ENCODE measurements around the gene KANSL1. TPM values are rescaled to one million over a fixed set of nuclear protein-coding genes. Genes with fewer than 3 reads are reported as not detected.

The KANSL1 gene
- total RNA-seq, 1 donor = 63.2 TPM

DNA sequence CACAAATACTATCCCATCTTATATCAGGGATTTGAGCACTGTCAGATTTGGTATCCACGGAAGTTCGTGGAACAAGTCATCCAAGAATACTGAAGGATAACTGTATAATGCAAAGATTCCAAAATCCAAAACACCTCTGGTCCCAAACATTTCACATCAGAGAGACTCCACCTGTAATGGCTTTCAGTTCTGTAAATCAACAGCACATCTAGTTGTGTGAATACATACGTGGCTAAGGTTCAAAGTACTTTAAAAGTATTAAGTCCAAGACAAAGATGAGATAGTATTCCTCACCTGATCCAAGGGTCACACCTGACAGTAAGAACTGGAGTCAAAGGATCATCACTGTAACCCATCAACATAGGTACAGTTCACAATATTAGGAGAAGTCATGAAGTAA is 54.8 kb downstream of the KANSL1 start:
- TF ChIP-seq, protein P1, sequence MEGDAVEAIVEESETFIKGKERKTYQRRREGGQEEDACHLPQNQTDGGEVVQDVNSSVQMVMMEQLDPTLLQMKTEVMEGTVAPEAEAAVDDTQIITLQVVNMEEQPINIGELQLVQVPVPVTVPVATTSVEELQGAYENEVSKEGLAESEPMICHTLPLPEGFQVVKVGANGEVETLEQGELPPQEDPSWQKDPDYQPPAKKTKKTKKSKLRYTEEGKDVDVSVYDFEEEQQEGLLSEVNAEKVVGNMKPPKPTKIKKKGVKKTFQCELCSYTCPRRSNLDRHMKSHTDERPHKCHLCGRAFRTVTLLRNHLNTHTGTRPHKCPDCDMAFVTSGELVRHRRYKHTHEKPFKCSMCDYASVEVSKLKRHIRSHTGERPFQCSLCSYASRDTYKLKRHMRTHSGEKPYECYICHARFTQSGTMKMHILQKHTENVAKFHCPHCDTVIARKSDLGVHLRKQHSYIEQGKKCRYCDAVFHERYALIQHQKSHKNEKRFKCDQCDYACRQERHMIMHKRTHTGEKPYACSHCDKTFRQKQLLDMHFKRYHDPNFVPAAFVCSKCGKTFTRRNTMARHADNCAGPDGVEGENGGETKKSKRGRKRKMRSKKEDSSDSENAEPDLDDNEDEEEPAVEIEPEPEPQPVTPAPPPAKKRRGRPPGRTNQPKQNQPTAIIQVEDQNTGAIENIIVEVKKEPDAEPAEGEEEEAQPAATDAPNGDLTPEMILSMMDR (IDR thresholded peaks at IDR 0.05; ENCODE audit: insufficient read depth, low read length) = no peak
- no peak for DNase-seq (ENCODE audit: low read depth)
- H3K4me3 ChIP-seq (ENCODE audit: low read depth, low read length) = no peak overlapping the region

DNA sequence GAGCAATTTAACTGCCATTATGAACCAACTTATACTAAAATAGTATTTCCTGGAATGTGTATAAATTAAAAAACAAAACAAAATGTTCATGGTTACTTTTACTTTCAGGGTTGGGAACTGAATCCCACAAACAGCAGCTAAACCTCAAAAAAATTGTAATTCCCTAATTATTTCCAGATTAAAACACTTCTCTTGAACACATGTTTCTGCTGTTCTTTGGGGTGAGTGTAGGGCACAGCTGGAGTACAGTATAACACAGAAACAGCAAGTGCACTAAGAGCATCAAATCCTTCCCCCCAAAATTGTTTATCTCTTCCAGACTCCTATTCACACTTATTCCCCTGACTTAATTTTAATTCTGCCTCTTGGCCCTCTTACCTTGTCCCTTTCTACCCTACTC is 56.4 kb downstream of the KANSL1 start:
- TF ChIP-seq, protein P1 (IDR thresholded peaks at IDR 0.05; ENCODE audit: insufficient read depth, low read length) = no peak
- no peak for DNase-seq (ENCODE audit: low read depth)
- H3K4me3 ChIP-seq (ENCODE audit: low read depth, low read length) = no peak overlapping the region

DNA sequence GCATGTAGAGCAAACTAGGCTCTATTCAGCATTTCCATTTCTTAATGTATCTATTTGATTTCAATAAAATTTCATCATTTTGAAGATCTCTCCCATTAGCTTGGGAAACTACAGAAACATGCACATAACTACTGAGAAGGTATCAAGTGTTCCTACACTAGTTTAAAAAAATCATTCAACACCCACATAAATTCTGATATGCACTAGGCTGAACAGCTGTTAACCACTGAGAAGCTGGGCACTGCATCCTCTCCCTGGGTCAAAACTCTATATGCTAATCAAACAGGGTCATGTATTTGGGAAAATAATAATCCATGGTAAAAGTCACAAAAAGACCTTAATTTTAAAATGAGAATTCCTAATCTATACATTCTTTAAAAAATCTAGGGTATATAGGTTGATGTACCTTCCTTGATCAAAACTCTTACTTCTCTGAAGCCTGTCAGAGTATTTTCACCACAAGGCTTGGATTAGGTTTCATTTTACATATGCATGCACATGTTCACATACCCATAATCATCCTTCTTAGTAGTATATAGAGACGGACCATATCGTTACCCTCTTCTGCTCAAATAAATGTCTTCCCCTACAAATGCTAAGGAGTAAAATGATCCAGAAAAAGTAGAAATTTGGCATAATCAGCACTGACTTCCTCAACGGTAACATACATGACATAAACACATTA is 57.2 kb downstream of the KANSL1 start:
- no peak overlapping the region for H3K4me3 ChIP-seq (ENCODE audit: low read depth, low read length)
- TF ChIP-seq, protein P1 (IDR thresholded peaks at IDR 0.05; ENCODE audit: insufficient read depth, low read length) = no peak
- no peak for DNase-seq (ENCODE audit: low read depth)

DNA sequence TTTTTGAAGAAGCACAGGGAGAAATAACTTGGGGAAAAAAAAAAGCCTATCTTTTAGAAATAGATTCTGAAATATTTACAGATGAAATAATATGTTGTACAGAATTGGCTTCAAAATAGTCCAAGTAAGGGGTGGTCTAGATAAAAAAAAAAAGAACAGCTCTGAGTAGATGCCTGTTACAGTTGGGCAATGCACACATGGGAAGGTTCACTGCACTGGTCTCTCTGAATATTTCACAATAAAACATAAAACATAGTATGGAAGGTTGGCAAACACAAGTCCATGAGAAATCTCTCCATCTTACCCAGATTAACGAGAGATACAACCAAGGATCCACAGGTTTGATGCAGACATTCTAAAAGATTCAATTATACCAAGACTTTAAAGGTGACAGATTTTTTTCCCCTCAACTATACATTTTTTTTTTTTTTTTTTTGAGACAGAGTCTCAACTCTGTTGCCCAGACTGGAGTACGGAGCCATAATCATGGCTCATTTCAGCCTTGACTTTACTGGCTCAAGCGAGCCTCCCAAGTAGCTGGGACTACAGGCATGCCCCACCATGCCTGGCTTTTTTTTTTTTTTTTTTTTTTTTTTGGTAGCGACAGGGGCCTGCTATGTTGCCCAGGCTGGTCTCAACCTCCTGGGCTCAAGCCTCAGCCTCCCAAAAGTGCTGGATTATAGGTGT is 58.0 kb downstream of the KANSL1 start:
- H3K4me3 ChIP-seq (ENCODE audit: low read depth, low read length) = no peak overlapping the region
- DNase-seq (ENCODE audit: low read depth) = no peak
- TF ChIP-seq, protein P1 (IDR thresholded peaks at IDR 0.05; ENCODE audit: insufficient read depth, low read length) = no peak

DNA sequence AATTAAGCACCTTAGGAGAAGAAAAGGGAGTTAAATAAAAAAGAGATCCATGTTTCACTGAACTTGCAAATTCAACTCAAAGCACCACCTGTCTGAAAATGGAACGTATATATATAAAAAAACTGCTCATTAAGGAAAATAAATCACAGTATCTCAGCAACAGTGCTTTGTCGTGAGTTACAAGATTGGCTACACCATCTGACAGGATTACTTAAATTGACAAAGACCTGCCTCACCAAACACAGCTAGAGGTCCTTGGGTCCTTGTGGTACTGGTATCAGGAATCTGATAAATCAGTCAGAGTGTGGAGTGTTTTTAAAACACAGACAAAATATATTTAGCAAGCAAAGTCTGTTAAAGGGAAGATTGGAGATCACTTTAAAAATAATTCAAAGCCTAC is 63.9 kb downstream of the KANSL1 start:
- DNase-seq (ENCODE audit: low read depth) = no peak
- TF ChIP-seq, protein P1 (IDR thresholded peaks at IDR 0.05; ENCODE audit: insufficient read depth, low read length) = no peak
- H3K4me3 ChIP-seq (ENCODE audit: low read depth, low read length) = no peak overlapping the region

DNA sequence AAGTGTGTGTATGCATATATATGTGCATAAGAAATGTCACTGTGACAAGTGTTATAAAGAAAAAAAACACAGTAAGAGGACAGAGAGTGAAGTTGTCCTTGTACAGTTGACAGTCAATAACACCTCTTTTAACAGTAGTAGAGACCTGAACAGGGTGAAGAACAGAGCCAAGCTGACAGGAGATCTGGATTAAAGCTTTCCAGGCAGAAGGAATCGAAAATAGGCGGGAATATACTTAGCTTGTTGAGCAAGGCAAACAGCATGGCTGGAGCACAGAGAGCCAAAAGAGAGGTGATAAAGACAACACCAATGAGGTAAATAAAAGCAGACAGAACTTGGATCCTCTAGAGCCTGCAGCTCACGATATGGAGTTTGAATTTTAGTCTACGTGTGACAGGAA is 64.8 kb downstream of the KANSL1 start:
- no peak overlapping the region for H3K4me3 ChIP-seq (ENCODE audit: low read depth, low read length)
- DNase-seq (ENCODE audit: low read depth) = no peak
- TF ChIP-seq, protein P1 (IDR thresholded peaks at IDR 0.05; ENCODE audit: insufficient read depth, low read length) = no peak

All from fibroblast of the aortic adventitia (primary cell).